IPS-18c (cell line): ENCODE measurements around the gene KRTAP10-12.

Experiments used
- H3K4me3 ChIP-seq: 2 replicates; pipeline ENCODE4 v1.7.0; 2013; ENCODE audit warnings: low read depth, mild to moderate bottlenecking, low read length, moderate library complexity; ENCODE audit not compliant: insufficient read depth
- H3K9me3 ChIP-seq: one replicate; pipeline ENCODE4 v1.6.1; 2013; ENCODE audit warnings: mild to moderate bottlenecking, low read length, moderate library complexity; ENCODE audit not compliant: control insufficient read depth, insufficient read depth

KRTAP10-12 gene

GRCh38 chr21:44706026-44706705, 9.2 kb downstream of the KRTAP10-12 start:
- H3K9me3 ChIP-seq: peaks cover 2% of the 10 kb centered on the region
- peak overlapping the region; percentile 70 for H3K4me3 ChIP-seq

DNA sequence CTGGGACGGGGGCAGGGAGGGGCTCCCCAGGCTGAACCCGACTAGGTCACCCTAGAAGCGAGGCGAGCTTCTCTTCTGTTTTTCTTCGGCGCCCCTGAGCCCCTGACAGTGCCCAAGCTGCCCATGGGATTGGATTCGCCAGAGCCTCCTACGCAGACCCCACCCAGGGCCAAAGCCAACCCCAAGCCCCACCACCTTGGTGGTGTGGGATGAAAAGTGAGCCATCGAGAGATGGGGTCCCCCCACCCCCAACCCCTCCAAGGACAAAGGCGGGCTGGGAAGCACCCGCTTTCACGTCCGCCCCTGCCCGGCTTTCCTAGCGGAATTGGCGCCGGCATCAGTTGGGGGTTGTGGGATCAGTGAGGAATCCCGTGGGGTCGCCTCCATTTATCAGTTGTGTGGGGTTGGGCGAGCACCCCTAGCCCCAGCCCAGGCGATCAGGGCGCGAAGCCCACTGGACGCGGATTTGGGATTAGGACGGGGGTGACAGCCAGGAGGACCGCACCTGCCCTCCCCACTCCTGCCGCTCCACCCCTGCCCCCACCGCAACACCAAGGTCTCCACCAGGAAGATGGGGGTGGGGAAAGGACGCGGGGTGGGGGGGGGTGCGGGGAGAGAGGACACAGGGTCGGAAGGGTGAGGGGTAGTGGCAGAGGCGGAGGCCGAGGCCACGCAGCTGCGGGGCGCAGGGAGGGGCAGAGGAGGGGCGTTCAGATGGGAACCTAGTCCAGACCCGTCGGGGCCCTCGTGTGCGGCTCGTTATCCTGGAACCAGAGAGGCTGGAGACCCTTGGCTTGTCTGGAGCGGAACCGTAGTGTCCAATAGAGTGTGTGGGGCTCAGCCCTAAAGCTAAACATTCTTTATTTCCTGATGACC, 10.0 kb downstream of the KRTAP10-12 start:
- peaks cover 2% of the 10 kb centered on the region for H3K9me3 ChIP-seq
- H3K4me3 ChIP-seq: peak overlapping the region; percentile 70

GRCh38 chr21:44708213-44708865, 11.4 kb downstream of the KRTAP10-12 start:
- Histone ChIP-seq H3K4me3 (peak overlapping the region; percentile 45), H3K9me3 (peaks cover 2% of the 10 kb centered on the region)

- Histone ChIP-seq H3K4me3 (peak overlapping the region; percentile 45), H3K9me3 (peaks cover 2% of the 10 kb centered on the region)
These were observed 12.0 kb downstream of the KRTAP10-12 start for GRCh38 chr21:44708866-44709425.

DNA sequence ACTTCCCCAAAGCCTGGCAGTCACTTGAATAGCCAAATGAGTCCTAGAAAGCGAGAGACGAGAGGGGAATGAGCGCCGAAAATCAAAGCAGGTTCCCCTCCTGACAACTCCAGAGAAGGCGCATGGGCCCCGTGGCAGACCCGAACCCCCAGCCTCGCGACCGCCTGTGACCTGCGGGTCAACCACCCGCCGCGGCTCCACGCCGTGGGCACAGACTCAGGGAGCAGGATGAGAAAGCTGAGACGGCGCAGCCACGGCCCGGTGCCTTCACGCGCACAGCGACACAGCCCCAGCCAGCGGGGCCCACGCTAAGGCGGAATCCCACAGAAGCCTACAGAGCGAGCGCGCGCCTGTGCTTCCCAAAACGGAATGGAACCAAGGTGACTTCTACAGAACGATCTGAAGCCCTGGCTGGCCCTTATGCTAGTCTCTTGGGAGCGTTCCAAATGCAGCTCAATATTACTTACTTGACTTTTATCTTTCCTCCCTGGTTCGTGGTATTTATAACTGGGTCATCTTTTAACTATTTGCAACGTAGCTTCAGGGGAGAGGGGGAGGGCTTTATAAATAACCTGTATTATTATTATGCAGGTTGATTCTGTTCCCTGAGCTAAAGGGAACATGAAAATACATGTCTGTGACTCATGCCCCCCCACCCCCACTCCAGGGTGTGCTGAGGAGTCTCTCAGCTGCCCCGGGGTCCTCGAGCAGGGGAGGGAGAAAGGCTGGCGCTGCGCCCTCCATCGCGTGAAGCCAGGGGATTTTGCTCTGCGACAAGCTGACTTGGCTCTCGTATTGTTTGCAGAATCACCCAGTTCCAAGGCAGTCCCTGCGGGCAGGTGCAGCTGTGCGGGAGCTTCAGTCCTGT, 12.7 kb downstream of the KRTAP10-12 start:
- Histone ChIP-seq H3K4me3 (peak overlapping the region; percentile 53), H3K9me3 (peaks cover 2% of the 10 kb centered on the region)

- peaks cover 2% of the 10 kb centered on the region for H3K9me3 ChIP-seq
- H3K4me3 ChIP-seq: peak overlapping the region; percentile 53
These were observed 13.3 kb downstream of the KRTAP10-12 start for GRCh38 chr21:44710294-44710665.

GRCh38 chr21:44710756-44711326, 13.9 kb downstream of the KRTAP10-12 start:
- H3K9me3 ChIP-seq: peaks cover 2% of the 10 kb centered on the region
- peak overlapping the region; percentile 53 for H3K4me3 ChIP-seq

DNA sequence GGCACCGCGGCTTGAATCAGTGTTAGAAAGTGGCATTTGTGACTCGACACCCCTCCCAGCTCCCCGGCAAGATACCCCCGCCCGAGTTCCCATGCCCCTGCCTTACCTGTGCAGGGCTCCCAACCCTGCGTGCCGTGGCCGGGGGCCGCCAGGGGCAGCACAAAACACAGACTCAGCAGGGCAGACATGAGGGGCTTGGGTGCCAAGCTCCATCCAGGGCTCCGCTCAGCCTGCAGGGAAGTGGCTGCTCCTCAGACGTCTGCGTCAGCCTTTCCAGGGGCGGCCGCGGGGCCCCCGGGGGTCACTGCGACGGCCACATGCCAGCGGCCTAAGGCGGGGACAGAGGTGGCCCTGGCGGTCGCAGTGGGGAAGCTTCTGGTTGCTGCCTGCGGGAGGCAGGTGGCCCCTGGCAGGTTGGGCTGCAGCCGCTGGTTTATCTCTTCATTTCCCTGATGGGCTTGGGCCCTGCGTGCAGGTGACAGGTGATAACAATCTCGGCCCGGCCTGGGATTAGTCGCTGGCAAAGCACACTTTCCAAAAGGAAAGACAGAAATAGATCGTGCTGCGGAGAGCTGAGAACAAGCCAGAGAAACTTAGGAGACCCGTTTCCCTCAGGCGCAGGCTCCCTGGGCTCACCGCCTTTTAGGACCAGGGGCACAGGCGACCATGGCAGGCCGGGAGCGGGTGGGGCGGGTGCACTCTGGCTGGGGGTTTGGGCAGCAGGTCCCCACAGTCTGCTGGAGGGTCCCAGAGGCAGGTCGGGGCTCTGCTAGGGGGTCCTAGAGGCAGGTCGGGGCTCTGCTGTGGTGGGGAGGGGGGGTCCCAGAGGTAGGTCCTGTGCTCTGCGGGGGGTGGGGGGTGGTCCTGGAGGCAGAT, 14.6 kb downstream of the KRTAP10-12 start, which contains the start of gene TSPEAR:
Gene TSPEAR (minus strand): TSS at position 246 of the 876 bp plus-strand sequence. CDS start 58 bp downstream, at position 188.
- Histone ChIP-seq H3K4me3 (peak within 1 kb of the TSS; percentile 53), H3K9me3 (no peaks in the 10 kb centered on the region)

- Histone ChIP-seq H3K4me3 (peak overlapping the region; percentile 34), H3K9me3 (no peaks in the 10 kb centered on the region)
These were observed 15.4 kb downstream of the KRTAP10-12 start for GRCh38 chr21:44712203-44713028.

- H3K4me3 ChIP-seq: no peak overlapping the region
- H3K9me3 ChIP-seq: no peaks in the 10 kb centered on the region
These were observed 16.2 kb downstream of the KRTAP10-12 start for GRCh38 chr21:44713130-44713529.

GRCh38 chr21:44713846-44714245, 16.9 kb downstream of the KRTAP10-12 start:
- H3K4me3 ChIP-seq: no peak overlapping the region

GRCh38 chr21:44714905-44715304, 17.9 kb downstream of the KRTAP10-12 start:
- Histone ChIP-seq H3K9me3 (no peaks in the 10 kb centered on the region), H3K4me3 (no peak overlapping the region)

More at GRCh38 chr21:44713846-44714245, 16.9 kb downstream of the KRTAP10-12 start:
- no peaks in the 10 kb centered on the region for H3K9me3 ChIP-seq

- Histone ChIP-seq H3K9me3 (no peaks in the 10 kb centered on the region), H3K4me3 (no peak overlapping the region)
These were observed 20.0 kb downstream of the KRTAP10-12 start for GRCh38 chr21:44716984-44717383.

GRCh38 chr21:44718093-44718492, 21.1 kb downstream of the KRTAP10-12 start:
- no peaks in the 10 kb centered on the region for H3K9me3 ChIP-seq
- no peak overlapping the region for H3K4me3 ChIP-seq

- H3K9me3 ChIP-seq: no peaks in the 10 kb centered on the region
- H3K4me3 ChIP-seq: no peak overlapping the region
These were observed 21.6 kb downstream of the KRTAP10-12 start for GRCh38 chr21:44718571-44718970.
